Left cardiac atrium (tissue), 2 donors: ENCODE measurements around the gene SYNGR3. TPM values are rescaled to one million over a fixed set of nuclear protein-coding genes. Genes with fewer than 3 reads are reported as not detected.

ENCODE experiments used
- total RNA-seq, 2 donors: library from RNA; stranded (reverse); fragmentation: NEBNext Ultra II Directional; extraction: Animal tissue kit (Norgen Biotek cat#: 25700); gene quantifications; one replicate each; pipeline ENCODE4 v1.2.1, GENCODE V29; 2021
- donor health status: DM: no; HTN: yes; CAD: no; lungs with severe emphysema.
- donor health status: DM: yes; HTN: yes; CAD: no.

Gene SYNGR3
- total RNA-seq, 2 donors from 2014 or later, result 0.74 to 1.9 TPM

Other genes with a start within 250 kb of the SYNGR3 start
- gene NME3, start 218.4 kb upstream of the SYNGR3 start, total RNA-seq, result 10 to 100 TPM; 35.7 to 43.4 TPM
- gene EME2, start 217.2 kb upstream of the SYNGR3 start, total RNA-seq, result 10 to 100 TPM in 1 of 2 donors, 1 to 10 TPM in 1; 6.9 to 11.9 TPM
- gene MRPS34, start 216.8 kb upstream of the SYNGR3 start, total RNA-seq, result 10 to 100 TPM; 57.0 to 69.2 TPM
- 10 to 100 TPM; 25.9 to 27.7 TPM for gene SPSB3, start 207.4 kb upstream of the SYNGR3 start, total RNA-seq
- gene NUBP2, start 207.0 kb upstream of the SYNGR3 start, total RNA-seq, result 10 to 100 TPM; 32.5 to 33.6 TPM
- not detected for gene IGFALS, start 196.3 kb upstream of the SYNGR3 start, total RNA-seq
- gene HAGH, start 163.1 kb upstream of the SYNGR3 start, total RNA-seq, result 100 to 1,000 TPM; 113 to 123 TPM
- 10 to 100 TPM; 21.1 to 21.2 TPM for gene FAHD1, start 162.8 kb upstream of the SYNGR3 start, total RNA-seq
- under 1 TPM; 0.18 to 0.21 TPM for gene MEIOB, start 117.8 kb upstream of the SYNGR3 start, total RNA-seq
- not detected for gene HS3ST6, start 71.6 kb upstream of the SYNGR3 start, total RNA-seq
- gene MSRB1, start 46.8 kb upstream of the SYNGR3 start, total RNA-seq, result 10 to 100 TPM; 23.6 to 30.8 TPM
- 10 to 100 TPM; 33.4 to 78.2 TPM for gene RPL3L, start 35.3 kb upstream of the SYNGR3 start, total RNA-seq
- gene NDUFB10, start 30.4 kb upstream of the SYNGR3 start, total RNA-seq, result 100 to 1,000 TPM; 411 to 435 TPM
- gene RPS2, start 25.1 kb upstream of the SYNGR3 start, total RNA-seq, result 1,000 to 10,000 TPM; 1,152 to 1,209 TPM
- gene RNF151, start 23.1 kb upstream of the SYNGR3 start, total RNA-seq, result not detected
- gene TBL3, start 17.9 kb upstream of the SYNGR3 start, total RNA-seq, result 10 to 100 TPM; 19.4 to 21.5 TPM
- gene NOXO1, start 8.5 kb upstream of the SYNGR3 start, total RNA-seq, result not detected
- gene GFER, start 5.8 kb upstream of the SYNGR3 start, total RNA-seq, result 10 to 100 TPM; 18.1 to 20.6 TPM
- gene ZNF598, start 19.9 kb downstream of the SYNGR3 start, total RNA-seq, result 10 to 100 TPM; 14.7 to 22.9 TPM
- gene NPW, start 29.8 kb downstream of the SYNGR3 start, total RNA-seq, result under 1 TPM in 1 of 2 donors, not detected in 1; 0.84 TPM
- 100 to 1,000 TPM; 164 to 242 TPM for gene NHERF2, start 36.9 kb downstream of the SYNGR3 start, total RNA-seq
- 10 to 100 TPM in 1 of 2 donors, 1 to 10 TPM in 1; 5.7 to 16.6 TPM for gene NTHL1, start 57.9 kb downstream of the SYNGR3 start, total RNA-seq
- 10 to 100 TPM; 54.3 to 73.4 TPM for gene TSC2, start 58.0 kb downstream of the SYNGR3 start, total RNA-seq
- 100 to 1,000 TPM in 1 of 2 donors, 10 to 100 TPM in 1; 82.2 to 104 TPM for gene PKD1, start 145.9 kb downstream of the SYNGR3 start, total RNA-seq
- gene RAB26, start 158.7 kb downstream of the SYNGR3 start, total RNA-seq, result under 1 TPM; 0.81 to 0.88 TPM
- 10 to 100 TPM; 31.1 to 34.9 TPM for gene TRAF7, start 165.8 kb downstream of the SYNGR3 start, total RNA-seq
- 1 to 10 TPM; 5.9 to 6.1 TPM for gene CASKIN1, start 206.6 kb downstream of the SYNGR3 start, total RNA-seq
- gene MLST8, start 215.5 kb downstream of the SYNGR3 start, total RNA-seq, result 10 to 100 TPM; 24.9 to 26.9 TPM
- gene BRICD5, start 220.9 kb downstream of the SYNGR3 start, total RNA-seq, result 1 to 10 TPM; 5.7 to 5.9 TPM
- 10 to 100 TPM; 21.1 to 24.6 TPM for gene PGP, start 224.9 kb downstream of the SYNGR3 start, total RNA-seq
- gene E4F1, start 233.6 kb downstream of the SYNGR3 start, total RNA-seq, result 10 to 100 TPM; 11.9 to 15.0 TPM
- gene DNASE1L2, start 246.5 kb downstream of the SYNGR3 start, total RNA-seq, result under 1 TPM; 0.29 to 0.65 TPM